C1 segment of cervical spinal cord (tissue), 14 donors: ENCODE results near the gene P4HA3.

ENCODE experiments used
- DNase-seq, 14 donors: peaks; one replicate each; lab custom pipeline; 2025; lab: John Stamatoyannopoulos, UW

Gene P4HA3

GRCh38 chr11:74318241-74318932, 6.9 kb upstream of the P4HA3 start:
- no peak for DNase-seq

DNA sequence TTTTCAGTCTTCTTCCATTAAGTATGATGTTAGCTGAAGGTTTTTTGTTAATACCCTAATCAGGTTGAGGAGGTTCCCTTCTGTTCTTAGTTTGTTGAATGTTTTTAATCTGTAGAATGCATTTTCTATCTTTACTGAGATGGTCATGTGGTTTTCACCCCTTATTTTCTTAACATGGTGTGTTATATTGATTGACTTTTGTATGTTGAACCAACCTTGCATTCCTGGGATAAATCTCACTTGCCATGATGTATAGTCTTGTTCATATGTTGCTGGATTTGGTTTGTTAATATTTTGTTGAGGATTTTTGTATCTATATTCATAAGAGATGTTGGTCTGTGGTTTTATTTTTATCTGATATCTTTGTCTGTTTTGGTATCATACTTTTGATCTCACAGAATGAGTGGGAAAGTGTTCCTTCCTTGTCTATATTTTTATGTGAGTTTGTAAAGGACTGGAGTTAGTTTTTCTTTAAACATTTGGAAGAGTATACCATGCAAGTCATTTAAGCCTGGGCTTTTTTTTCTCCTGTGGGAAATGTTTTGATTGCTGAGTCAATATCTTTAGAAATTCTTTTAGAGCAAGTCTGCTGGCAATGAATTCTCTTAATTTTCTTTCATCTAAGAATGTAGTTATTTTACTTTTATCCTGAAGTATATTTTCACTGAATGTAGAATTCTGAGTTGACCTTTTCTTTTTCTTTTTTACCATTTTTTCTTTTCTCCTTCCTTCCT, 5.5 kb upstream of the P4HA3 start:
- DNase-seq: no peak

DNA sequence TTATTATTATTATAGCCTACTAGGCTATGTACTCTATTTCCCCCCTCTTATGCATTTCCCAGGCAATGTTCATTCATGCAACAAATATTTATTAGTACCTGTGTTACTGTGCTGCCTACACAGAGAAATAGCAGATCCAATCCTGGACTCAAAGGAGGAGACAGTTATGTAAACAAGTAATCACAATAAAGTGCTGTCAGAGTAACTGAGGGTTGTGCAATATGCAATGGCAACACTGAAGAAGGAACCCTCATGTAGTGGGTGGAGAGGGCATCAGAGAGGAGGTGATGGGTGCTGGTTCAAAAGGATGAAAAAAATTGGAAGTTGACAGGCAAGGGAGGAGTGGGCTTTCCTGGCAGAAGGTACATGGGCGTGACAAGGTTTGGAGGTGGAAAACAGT, 886 bp upstream of the P4HA3 start:
- DNase-seq: no peak

DNA sequence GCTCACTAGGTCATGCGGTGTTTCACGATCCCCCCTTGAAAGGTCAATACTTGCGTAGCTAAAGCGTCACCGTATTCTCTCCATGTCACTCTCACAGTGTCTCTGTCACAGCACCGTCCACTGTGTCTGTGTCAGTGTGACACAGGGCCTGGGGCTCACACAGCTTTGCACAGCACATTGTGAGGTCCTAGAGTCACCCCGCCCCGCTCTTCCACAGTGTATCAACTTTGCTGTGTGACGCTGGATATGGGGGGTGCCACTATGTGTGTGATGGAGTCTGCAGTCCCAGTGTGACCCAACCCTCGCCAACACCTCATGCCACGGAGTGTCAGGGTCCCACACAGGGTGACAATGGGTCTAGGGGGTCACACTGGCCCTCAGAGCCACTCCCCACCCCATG, 583 bp downstream of the P4HA3 start:
- no peak for DNase-seq

DNA sequence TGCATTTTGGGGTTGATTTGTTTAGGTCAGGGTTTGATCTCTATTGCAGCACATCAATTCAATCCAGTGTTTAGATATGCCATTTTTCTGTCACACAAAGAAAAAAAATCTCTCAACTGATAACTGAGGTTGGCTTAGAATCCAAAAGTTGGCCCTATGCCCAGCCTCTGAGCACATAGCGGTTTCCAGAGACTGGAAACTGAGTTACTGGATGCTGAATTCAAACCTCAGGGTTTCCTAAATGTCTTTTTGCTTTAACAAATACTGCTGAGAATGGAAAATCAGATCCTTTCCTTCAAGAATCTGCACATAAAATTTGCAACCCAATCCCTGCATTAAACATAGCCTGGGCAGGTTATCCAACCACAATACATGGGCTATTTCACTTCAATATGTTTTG, 4.0 kb downstream of the P4HA3 start:
- DNase-seq: no peak

- no peak for DNase-seq
Observed at GRCh38 chr11:74306435-74307175, 4.8 kb downstream of the P4HA3 start.

DNA sequence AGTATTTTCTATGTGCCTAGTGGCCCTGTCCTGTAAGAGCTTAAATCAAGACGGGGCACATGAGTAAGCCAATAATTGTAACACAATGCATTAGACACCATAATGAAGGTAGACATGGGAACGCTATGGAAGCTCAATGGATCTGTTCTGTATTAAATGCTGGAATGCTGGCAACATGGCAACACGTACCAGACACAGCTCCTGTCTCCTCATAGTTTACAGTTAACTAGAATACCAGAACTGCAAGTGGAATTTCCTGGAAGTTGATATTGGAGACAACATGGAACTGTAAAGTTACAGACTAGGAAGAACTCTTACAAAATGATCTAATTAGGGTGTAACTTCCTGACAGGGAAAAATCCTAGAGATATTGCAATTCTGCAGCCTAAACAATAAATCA, 12.4 kb downstream of the P4HA3 start:
- no peak for DNase-seq

DNA sequence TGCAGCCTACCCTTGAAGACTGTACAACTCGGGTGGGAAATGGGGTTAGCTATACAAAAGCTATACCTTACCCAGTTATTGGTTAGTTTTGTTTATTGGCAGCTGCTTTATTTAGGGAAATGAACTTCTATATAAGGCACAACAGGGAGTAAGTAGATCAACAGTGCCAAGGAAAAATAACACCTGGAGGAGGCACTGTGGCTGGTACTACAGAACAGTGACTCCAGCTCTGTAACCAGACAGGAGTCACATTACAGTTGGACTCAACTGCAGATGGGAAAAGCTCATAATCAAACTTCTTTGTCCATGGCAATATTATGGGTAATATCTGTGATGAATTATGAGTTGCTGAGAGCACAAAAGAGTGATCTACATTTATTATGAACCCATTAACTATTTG, 14.0 kb downstream of the P4HA3 start:
- DNase-seq: no peak

DNA sequence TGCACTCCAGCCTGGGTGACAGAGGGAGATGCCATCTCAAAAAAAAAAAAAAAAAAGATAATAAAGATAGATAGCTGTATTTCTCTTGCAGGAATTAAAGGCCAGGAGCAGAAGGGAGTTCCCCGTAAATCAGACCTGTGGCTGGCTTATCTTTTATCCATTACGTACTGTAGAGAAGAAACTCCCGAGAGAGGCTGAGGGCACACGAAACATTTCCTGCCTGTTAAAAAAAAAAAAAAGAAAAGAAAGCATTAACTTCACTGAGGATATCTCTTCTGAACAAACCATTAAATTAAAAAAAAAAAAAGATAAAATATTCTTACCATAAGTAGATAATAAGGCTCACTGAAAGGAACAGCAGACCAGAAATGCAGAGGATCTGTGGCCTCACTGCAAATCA, 22.5 kb downstream of the P4HA3 start:
- DNase-seq: no peak

DNA sequence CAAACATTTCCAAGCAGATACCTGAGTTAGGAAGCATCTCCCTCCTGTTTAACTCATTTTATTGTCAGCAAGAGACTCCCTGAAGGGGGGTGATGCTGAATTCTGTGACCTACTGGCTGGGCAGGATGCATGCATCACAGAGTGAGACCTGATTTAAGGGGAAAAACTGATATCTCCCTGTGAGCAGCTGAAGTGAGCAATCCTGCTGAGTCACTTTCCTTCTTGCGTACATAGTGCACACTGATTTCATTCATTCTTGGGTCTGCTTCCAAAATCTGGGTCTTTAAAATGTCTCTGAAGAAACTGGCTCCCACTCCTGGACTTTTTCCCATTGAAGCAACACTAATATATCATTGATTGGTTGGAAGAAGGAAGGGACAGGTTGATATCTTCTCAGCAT, 23.3 kb downstream of the P4HA3 start:
- DNase-seq: no peak

DNA sequence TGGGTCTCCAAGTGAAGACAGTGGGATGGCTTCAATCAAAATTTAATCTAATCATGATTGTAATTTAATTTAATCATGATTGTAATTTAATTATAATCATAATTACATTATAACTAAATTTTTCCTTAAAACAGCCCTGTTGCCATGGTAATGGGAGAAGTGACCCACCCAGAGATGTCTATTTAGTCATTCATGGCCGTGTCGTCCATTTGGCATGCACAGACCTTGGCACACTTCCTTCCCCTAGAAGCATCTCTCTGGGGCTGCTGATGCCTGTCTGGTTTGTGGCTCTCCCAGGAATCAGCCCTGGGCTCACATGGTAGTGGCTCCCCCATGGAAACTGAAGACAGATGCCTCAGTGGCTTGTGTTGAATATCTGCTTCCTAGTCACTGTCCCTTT, 27.0 kb downstream of the P4HA3 start:
- no peak for DNase-seq

DNA sequence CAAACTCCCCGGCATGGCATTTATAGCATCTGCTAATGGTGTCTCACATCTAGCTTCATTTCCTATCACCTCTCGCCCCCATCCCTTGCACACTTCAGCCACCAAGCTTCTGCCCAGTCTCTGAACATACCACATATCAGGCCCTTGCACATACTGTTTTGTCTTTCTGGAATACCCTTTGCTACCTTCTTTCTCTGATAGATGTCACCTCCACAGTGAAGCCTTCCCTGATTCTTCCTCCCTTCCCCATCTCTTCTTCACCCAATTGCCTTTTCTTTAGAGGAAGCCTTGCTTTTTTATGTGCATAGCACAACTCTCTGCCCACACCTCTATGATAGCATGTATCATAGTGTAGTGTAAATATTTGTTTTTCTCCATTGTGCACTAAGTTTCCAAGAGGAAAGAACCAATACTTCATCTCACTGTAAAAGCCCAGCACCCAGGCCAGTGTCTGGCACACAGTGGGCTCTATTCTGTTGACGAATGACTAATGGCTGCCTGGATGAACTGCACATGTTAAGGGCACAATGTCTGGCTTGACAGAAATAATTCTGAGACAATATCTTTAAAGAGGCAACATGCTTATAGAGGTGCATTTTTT, 27.8 kb downstream of the P4HA3 start:
- no peak for DNase-seq

GRCh38 chr11:74282914-74283371, 28.5 kb downstream of the P4HA3 start:
- no peak for DNase-seq

- DNase-seq: no peak
Observed at GRCh38 chr11:74282421-74282820, 29.0 kb downstream of the P4HA3 start.

- DNase-seq: no peak
Observed at GRCh38 chr11:74280494-74280893, 30.9 kb downstream of the P4HA3 start.

- no peak for DNase-seq
Observed at GRCh38 chr11:74279256-74279655, 32.2 kb downstream of the P4HA3 start.

GRCh38 chr11:74278721-74279161, 32.7 kb downstream of the P4HA3 start:
- DNase-seq: no peak

DNA sequence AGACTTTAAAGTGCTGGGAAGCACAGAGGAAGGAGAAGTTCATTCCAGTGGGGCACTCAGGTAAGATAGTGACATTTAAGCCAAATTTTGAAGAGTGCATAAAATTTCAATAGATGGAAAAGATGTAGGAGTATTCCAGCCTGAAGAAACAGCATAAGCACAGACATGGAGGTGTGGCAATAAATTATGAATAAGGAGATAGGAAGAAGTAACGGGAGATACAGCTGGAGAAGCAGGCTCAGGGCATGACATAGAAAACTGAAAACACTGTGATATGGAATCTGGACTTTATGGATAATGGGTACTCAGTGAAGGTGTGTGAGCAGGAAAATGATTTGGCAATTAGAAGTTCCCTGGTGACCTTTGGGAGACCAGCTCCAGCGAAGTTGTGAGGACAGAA, 33.3 kb downstream of the P4HA3 start:
- no peak for DNase-seq

DNA sequence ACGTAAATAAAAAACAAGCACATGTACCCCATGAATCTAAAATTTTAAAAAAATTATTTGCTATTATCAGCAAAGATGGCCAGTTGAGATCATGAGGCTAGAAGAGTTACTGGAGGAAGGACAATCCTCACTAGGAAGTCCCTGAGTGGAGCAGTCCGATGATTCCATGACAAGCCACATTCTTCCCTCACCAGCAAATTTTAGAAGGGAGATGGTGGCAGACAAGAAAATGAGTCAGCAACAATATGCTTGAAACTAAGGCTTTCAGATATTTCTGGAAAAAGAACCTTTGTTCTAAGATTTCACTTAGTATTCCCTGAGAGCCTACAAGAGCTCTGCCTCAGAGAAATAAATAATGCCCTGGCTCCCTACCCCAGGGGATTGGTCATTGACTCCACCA, 34.9 kb downstream of the P4HA3 start:
- no peak for DNase-seq

DNA sequence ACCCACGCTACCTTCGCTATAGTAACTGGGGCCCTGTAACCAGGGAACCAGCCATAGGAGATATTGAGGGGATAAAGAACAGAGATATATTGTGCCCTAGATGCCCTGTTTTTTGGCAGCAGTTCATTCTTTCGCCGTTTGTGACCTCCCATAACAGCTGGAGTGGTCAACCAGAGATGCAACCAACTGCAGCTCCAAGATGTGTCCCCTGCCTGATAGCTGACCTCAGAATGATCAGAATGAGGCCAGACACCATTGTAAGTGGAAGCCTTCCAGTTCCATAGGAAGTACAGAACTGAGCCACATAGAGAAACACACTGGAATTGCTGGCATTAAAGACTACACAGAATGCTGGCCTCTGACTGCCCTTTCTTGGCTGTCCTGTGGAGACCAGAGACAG, 39.2 kb downstream of the P4HA3 start:
- no peak for DNase-seq

GRCh38 chr11:74269161-74269811, 42.2 kb downstream of the P4HA3 start:
- DNase-seq: no peak

- DNase-seq: no peak
Observed at GRCh38 chr11:74268456-74268855, 43.0 kb downstream of the P4HA3 start.
